OCI-M1 (cell line): ENCODE measurements around the gene ABCA12.

Experiments used
- DNase-seq: peaks from one replicate; lab custom pipeline; 2025; lab: John Stamatoyannopoulos, UW

The ABCA12 gene

GRCh38 chr2:215038421-215038820 is 100.0 kb downstream of the ABCA12 start:
- no peak for DNase-seq

- no peak for DNase-seq
These were observed 102.1 kb downstream of the ABCA12 start for GRCh38 chr2:215036314-215036713.

- DNase-seq, result no peak
These were observed 104.3 kb downstream of the ABCA12 start for GRCh38 chr2:215034154-215034553.

- no peak for DNase-seq
These were observed 106.3 kb downstream of the ABCA12 start for GRCh38 chr2:215032153-215032552.

- no peak for DNase-seq
These were observed 107.1 kb downstream of the ABCA12 start for GRCh38 chr2:215031321-215031720.

DNA sequence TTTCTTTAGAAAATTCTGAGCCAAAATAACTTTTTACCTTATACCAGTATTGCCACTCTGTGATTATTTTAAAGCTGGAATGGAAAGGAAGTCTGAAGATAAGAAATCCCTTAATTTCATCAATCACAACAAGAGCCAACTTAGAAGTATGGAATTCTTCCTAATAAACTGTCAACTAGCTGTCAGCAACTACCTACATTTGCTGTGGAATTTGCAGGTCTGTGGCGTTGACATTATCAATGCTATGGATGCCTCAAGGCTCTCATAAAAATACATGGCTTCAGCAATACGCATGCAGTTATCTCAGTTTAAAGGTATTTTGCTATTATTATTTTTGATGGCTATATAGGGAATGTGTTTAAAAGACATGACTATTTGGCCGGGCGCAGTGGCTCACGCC is 108.5 kb downstream of the ABCA12 start:
- DNase-seq, result no peak

- DNase-seq, result no peak
These were observed 110.2 kb downstream of the ABCA12 start for GRCh38 chr2:215028231-215028630.

DNA sequence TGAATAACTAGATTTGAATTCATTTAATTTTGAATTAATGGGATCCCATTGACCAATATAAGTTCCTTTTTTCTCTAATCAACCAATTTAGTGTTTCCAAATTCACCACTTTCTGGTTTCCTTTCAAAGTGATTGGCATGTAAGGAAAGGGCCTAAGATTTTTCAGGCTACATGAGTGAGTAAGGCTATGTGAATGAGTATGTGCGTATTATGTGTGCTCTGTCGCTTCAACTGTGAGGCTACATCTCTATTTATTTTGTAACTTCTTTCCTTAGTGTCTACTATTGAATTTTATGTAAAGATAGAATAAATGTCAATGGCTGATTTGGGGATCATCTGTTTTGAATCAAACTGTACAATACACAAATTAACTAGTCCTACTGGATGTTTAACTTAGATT is 110.6 kb downstream of the ABCA12 start:
- DNase-seq, result no peak

- DNase-seq, result no peak
These were observed 115.5 kb downstream of the ABCA12 start for GRCh38 chr2:215022910-215023309.

DNA sequence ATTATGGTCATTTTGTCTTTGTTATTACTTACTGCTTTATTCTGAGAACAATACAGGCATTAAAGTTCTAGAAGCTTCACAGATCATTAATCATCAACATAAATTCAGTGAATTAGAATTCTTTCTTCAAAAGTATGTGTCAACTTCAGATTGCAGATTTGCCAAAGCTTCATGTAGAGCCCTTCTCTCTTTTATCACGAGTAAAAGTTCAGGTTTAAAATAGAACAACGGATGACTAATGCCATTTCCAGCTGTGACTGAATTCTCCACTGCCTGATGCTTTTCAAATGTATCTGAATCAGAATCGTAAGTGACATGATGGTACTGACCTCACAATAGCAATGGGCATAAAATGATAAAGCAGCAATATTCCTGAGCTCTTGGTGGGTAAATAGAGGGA is 116.0 kb downstream of the ABCA12 start:
- peak; percentile 20 for DNase-seq

GRCh38 chr2:215020283-215020682 is 118.1 kb downstream of the ABCA12 start:
- no peak for DNase-seq

DNA sequence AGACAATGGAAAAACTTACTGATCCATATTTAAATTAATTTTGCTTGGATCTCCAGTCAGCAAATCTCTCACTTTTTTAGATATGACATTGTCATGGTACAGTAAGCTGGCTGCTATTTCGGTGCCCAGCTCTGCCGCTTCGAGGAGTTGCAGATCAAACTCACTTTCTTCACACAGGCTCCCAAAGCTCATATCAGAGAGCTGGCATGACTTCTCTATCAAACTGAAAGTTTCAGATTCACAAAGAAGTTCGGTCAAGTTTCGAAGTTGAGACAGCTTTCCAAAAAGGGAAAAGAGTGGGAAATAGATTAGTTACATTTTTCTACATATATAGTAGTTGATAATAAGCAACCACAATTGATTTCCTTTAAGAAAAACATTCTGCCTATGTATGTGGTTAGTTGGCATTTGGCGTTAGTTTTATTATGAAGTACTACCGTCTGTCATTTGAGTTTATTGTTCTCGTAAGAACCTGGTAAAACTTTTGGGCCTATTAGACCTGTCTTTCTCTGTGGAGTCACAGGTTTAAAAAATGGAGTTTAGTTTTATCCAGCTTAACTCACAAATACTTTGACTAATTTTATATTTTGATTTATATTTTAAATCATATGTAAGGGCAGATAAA is 118.8 kb downstream of the ABCA12 start:
- no peak for DNase-seq

- DNase-seq, result no peak
These were observed 119.3 kb downstream of the ABCA12 start for GRCh38 chr2:215019085-215019484.

DNA sequence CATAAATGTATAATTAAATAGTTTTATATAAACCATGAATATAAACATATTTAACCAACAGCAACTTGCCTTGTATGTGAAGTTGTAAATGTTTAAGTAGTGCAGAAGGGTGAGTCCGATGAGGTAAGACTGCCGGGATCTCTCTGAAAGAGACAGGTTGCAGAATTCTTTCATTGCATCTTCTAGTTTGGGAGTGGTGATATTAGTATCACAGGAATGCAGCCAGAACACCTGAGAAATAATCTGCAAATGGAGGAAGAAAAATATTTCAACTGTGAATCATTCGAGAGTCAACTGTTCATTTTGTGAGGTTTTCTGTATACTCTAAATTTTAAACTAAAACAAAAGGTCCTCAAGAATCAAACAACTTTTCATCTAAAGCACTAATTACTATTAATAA is 123.0 kb downstream of the ABCA12 start:
- no peak for DNase-seq

- DNase-seq, result no peak
These were observed 128.0 kb downstream of the ABCA12 start for GRCh38 chr2:215010390-215010789.

GRCh38 chr2:215003001-215003400 is 135.4 kb downstream of the ABCA12 start:
- DNase-seq, result no peak

- peak; percentile 64 for DNase-seq
These were observed 135.9 kb downstream of the ABCA12 start for GRCh38 chr2:215002500-215002899.

DNA sequence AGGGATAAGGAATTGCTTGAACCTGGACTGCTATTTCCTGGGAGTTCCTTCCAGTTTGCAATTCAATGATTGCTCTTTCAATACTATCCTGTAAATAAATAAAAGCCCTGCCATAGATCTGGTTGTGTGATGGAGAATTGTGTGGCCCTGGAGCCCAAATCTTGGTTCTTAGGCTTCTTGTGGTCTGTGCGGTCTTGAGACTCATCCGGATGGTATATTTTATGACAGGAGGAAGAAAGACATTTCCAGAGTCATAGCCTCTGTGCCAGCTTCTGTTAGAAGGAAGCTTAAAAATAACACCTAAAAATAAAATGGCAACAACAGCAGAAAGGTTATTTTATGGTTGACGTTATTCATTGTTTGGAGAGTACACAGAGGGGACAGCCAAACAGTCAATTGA is 137.7 kb downstream of the ABCA12 start:
- no peak for DNase-seq

- no peak for DNase-seq
These were observed 142.3 kb downstream of the ABCA12 start for GRCh38 chr2:214995926-214996670.

DNA sequence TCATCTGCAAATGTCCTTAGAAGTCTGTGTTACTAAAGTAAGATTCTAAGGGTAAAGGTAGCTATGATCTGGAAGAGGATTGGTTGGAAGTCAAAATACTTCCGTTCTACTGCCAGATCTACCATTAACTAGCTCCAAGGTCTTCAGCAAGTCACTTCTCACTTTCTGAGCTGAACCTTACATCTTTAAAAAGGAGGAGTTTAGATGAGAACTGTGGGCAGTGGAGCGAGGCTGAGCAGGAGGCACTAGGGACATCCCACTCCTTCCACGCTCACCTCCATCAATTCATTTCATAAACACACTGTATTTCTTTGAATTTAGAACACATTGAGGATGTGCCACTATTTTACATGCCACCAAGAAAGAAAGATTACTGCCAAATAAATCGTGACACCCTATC is 143.0 kb downstream of the ABCA12 start:
- DNase-seq, result no peak

- DNase-seq, result no peak
These were observed 145.5 kb downstream of the ABCA12 start for GRCh38 chr2:214992911-214993310.

- no peak for DNase-seq
These were observed 149.2 kb downstream of the ABCA12 start for GRCh38 chr2:214989187-214989586.

DNA sequence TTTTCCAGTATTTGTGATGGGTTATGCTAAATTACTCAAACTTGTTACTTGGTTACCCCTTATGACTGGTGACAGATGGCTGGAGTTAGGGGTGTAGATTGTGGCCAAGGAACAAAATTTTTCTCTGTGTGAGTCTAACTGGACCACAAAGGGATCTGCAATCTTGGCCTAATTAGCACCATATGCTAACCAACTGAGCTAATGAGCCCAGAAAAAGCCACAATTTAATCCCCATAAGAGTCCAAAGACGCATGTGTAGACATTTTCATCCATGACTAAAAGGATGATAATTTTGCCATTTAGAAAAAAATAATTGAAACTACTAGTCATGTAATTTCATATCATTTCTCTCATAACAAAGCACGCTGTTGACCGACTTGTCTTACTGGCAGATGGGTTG is 151.2 kb downstream of the ABCA12 start:
- no peak for DNase-seq

- DNase-seq, result no peak
These were observed 152.8 kb downstream of the ABCA12 start for GRCh38 chr2:214985619-214986018.
